Neuronal stem cell (in vitro differentiated cells): ENCODE results near the gene PHKG2.

Source experiments
- DNase-seq: peaks from one replicate; pipeline ENCODE4 v3.0.0-alpha.2; 2013; ENCODE audit warnings: low spot score
- H2AFZ ChIP-seq: one replicate; pipeline ENCODE4 v1.6.1; 2013; ENCODE audit warnings: mild to moderate bottlenecking, low read length, inconsistent platforms
- H2AK5ac ChIP-seq: 2 replicates; pipeline ENCODE4 v1.6.1; 2013; ENCODE audit warnings: low read depth, mild to moderate bottlenecking, inconsistent platforms, low read length, moderate library complexity, mixed read lengths
- H2BK120ac ChIP-seq: 2 replicates; pipeline ENCODE4 v1.6.1; 2013; ENCODE audit warnings: low read depth, mild to moderate bottlenecking, inconsistent platforms, low read length, moderate library complexity, mixed read lengths
- H2BK12ac ChIP-seq: one replicate; pipeline ENCODE4 v1.6.1; 2013; ENCODE audit warnings: low read length, inconsistent platforms
- H2BK15ac ChIP-seq: 2 replicates; pipeline ENCODE4 v1.6.1; 2013; ENCODE audit warnings: mild to moderate bottlenecking, low read length, inconsistent platforms, mixed read lengths
- H2BK5ac ChIP-seq: one replicate; pipeline ENCODE4 v1.6.1; 2013; ENCODE audit warnings: inconsistent platforms, mild to moderate bottlenecking, low read length, moderate library complexity
- H3K14ac ChIP-seq: one replicate; pipeline ENCODE4 v1.6.1; 2013; ENCODE audit warnings: low read length, inconsistent platforms
- H3K18ac ChIP-seq: 2 replicates; pipeline ENCODE4 v1.6.1; 2013; ENCODE audit warnings: low read length, inconsistent platforms
- H3K23ac ChIP-seq: 2 replicates; pipeline ENCODE4 v1.6.1; 2013; ENCODE audit warnings: low read depth, mild to moderate bottlenecking, mixed read lengths, low read length, inconsistent platforms; ENCODE audit not compliant: poor library complexity
- H3K27ac ChIP-seq: replicated peaks from 3 replicates; pipeline ENCODE4 v1.5.1; 2013; ENCODE audit warnings: low read length, inconsistent platforms
- H3K27me3 ChIP-seq, 3 experiments: 2 replicates each; pipeline ENCODE4 v1.6.1; 2013; ENCODE audit warnings: low read length in 3 of 3, mild to moderate bottlenecking in 2 of 3, inconsistent platforms in 1 of 3, low read depth in 1 of 3, mixed read lengths in 1 of 3, moderate library complexity in 1 of 3; ENCODE audit not compliant: control insufficient read depth in 3 of 3, insufficient read depth in 3 of 3
- H3K36me3 ChIP-seq, 2 donors: replicated peaks in 1 of 2; 2 replicates each; pipeline ENCODE4 v1.6.1; 2013; ENCODE audit warnings: low read length in 2 of 2; ENCODE audit not compliant: control insufficient read depth in 2 of 2, insufficient read depth in 2 of 2
- H3K4ac ChIP-seq: 2 replicates; pipeline ENCODE4 v1.6.1; 2013; ENCODE audit warnings: inconsistent platforms, mild to moderate bottlenecking, low read length, moderate library complexity
- H3K4me1 ChIP-seq, 2 donors: 1 replicate in 1 of 2; 2 replicates in 1 of 2; pipeline ENCODE4 v1.6.1; 2013; ENCODE audit warnings: low read length in 2 of 2, low read depth in 1 of 2; ENCODE audit not compliant: control insufficient read depth in 2 of 2, insufficient read depth in 1 of 2
- H3K4me2 ChIP-seq: one replicate; pipeline ENCODE4 v1.6.1; 2013; ENCODE audit warnings: mild to moderate bottlenecking, low read length, inconsistent platforms; ENCODE audit not compliant: insufficient read depth, poor library complexity, severe bottlenecking
- H3K4me3 ChIP-seq, 2 donors: 2 replicates each; pipeline ENCODE4 v1.5.1; 2013; ENCODE audit warnings: low read length in 2 of 2, mild to moderate bottlenecking in 2 of 2, inconsistent platforms in 1 of 2, moderate library complexity in 1 of 2
- H3K79me1 ChIP-seq: one replicate; pipeline ENCODE4 v1.6.1; 2013; ENCODE audit warnings: low read depth, mild to moderate bottlenecking, inconsistent platforms, low read length, moderate library complexity
- H3K9ac ChIP-seq: one replicate; pipeline ENCODE4 v1.6.1; 2013; ENCODE audit warnings: mild to moderate bottlenecking, low read depth, low read length, inconsistent platforms; ENCODE audit not compliant: poor library complexity
- H3K9me3 ChIP-seq, 2 donors: replicated peaks in 1 of 2; 2 replicates each; pipeline versions ENCODE3 to v1.6.1; 2013; ENCODE audit warnings: low read length in 2 of 2, mild to moderate bottlenecking in 2 of 2, inconsistent platforms in 1 of 2, low read depth in 1 of 2, mixed read lengths in 1 of 2, moderate library complexity in 1 of 2; ENCODE audit not compliant: control insufficient read depth in 2 of 2, insufficient read depth in 1 of 2
- H4K8ac ChIP-seq: one replicate; pipeline ENCODE4 v1.6.1; 2013; ENCODE audit warnings: low read depth, mild to moderate bottlenecking, inconsistent platforms, low read length, moderate library complexity
- H4K91ac ChIP-seq: one replicate; pipeline ENCODE4 v1.6.1; 2013; ENCODE audit warnings: low read length, low read depth, mild to moderate bottlenecking, inconsistent platforms; ENCODE audit not compliant: poor library complexity
- WGBS, 2 donors: extraction: QIAGEN DNeasy Blood & Tissue Kit; methylation state at CpG; one replicate each; pipeline ENCODE4 v1.1.7; 2013; ENCODE audit warnings: missing lambda C conversion rate in 2 of 2, mixed read lengths in 1 of 2; ENCODE audit not compliant: insufficient read length in 2 of 2, insufficient replicate concordance in 1 of 2; ENCODE audit errors: extremely low coverage in 2 of 2; 5-methylcytosine and 5-hydroxymethylcytosine counted together

Gene PHKG2

DNA sequence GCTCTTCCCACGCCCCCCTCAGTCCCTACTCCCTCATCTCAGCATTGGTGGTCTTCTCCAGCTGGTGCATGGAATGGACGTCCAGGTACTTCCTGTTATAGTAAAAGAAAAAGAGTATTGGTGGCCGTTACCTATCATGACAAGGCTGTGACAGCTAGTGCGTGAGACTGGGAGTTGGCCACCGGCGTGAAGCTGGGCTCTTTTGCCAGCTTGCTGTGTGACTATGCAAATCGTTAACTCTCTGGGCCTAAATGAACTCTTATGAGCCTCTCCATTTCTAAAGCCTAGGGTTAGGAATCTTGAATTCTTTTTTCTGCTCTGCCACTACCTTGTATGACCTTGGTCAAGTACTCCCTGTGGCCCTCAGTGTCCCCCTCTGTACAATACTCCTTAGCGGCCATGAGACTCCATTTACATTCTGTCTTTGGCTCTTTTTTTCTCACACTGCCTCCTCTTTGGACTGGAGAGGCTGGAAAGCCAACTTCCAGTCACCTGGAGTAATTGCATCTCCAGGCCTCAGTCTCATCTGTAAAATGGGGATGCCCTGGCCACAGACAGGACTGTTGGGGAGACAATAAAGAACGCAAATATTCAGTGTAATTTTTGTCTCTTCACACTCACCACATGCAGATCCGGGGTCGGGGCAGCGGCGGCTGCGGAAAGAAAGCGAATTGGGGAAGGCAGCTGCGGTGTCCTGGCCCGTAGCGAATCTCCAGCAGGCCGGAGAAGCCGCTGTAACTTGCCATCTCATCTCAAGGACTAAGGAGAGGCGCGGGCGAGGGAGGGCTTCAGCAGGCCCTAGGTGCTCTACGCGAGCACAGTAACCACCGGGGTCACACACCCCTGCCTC lies 12.6 kb downstream of the PHKG2 start:
- DNase-seq = no peak
- H3K27me3 ChIP-seq = no peaks in the 10 kb centered on the region
- no peak overlapping the region for H3K27ac ChIP-seq
- H3K4ac ChIP-seq = no peak overlapping the region
- no peak overlapping the region for H2AK5ac ChIP-seq
- peaks cover 39 to 74% of the 10 kb centered on the region in 2 donors for H3K36me3 ChIP-seq
- peak overlapping the region; percentile 65 for H3K9ac ChIP-seq
- H4K8ac ChIP-seq = no peak overlapping the region
- H2BK12ac ChIP-seq = peak overlapping the region; percentile 7
- peak overlapping the region; percentile 84 to 96 for H3K4me3 ChIP-seq
- no CpG with 5 or more reads among the region's 26 CpGs for WGBS, 2 donors
- H3K14ac ChIP-seq = no peak overlapping the region
- H3K4me1 ChIP-seq = peaks cover 10 to 11% of the 10 kb centered on the region in 2 donors
- H4K91ac ChIP-seq = no peak overlapping the region
- no peak overlapping the region for H2BK15ac ChIP-seq
- peak overlapping the region; percentile 93 for H2AFZ ChIP-seq
- no peaks in the 10 kb centered on the region for H3K9me3 ChIP-seq
- H2BK120ac ChIP-seq = no peak overlapping the region
- peak overlapping the region; percentile 25 for H2BK5ac ChIP-seq
- H3K23ac ChIP-seq = no peak overlapping the region
- H3K18ac ChIP-seq = no peak overlapping the region
- H3K79me1 ChIP-seq = peaks cover 22% of the 10 kb centered on the region
- H3K4me2 ChIP-seq = peak overlapping the region; percentile 99

DNA sequence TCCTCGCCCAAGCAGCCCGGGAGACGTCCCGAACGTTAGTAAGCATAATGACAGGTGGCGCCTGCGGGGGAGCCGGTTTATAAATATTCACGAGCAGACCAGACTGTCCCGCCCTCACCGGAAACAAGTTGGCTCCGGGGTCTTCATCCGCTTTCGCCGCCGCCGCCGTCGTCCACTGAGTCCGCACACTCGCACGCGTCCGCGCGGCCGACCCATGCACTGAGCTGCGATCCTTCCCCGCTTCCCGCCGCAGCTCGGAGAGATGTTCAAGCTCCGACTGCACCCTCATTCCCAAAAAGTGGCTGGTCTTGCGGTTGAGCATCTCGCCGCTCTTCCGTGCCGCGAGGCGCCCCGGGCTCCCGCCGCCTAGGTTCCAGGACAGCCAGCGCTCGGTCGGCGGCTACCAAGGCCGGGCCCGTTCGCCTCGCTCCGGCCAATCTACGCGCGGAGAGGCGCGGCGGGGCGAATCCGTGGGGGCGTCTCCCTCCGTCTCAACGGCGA lies 13.3 kb downstream of the PHKG2 start:
- no peak overlapping the region for H2BK120ac ChIP-seq
- H3K79me1 ChIP-seq = peaks cover 18% of the 10 kb centered on the region
- H3K18ac ChIP-seq = peak overlapping the region; percentile 88
- H3K9me3 ChIP-seq = peaks cover 0 to 1% of the 10 kb centered on the region in 2 donors
- H2BK5ac ChIP-seq = peak overlapping the region; percentile 25
- H4K8ac ChIP-seq = no peak overlapping the region
- H2AK5ac ChIP-seq = no peak overlapping the region
- no peak overlapping the region for H3K4ac ChIP-seq
- no peak overlapping the region for H2BK12ac ChIP-seq
- H3K23ac ChIP-seq = peak overlapping the region; percentile 61
- peak; percentile 36 for DNase-seq
- no peak overlapping the region for H4K91ac ChIP-seq
- H3K27ac ChIP-seq = peak overlapping the region; percentile 58
- peak overlapping the region; percentile 99 for H3K4me2 ChIP-seq
- H3K9ac ChIP-seq = peak overlapping the region; percentile 90
- H3K4me1 ChIP-seq = peaks cover 10 to 11% of the 10 kb centered on the region in 2 donors
- H3K27me3 ChIP-seq = no peaks in the 10 kb centered on the region
- peak overlapping the region; percentile 84 to 96 for H3K4me3 ChIP-seq
- no peak overlapping the region for H2BK15ac ChIP-seq
- peaks cover 39 to 74% of the 10 kb centered on the region in 2 donors for H3K36me3 ChIP-seq
- WGBS, 2 donors = no CpG with 5 or more reads among the region's 64 CpGs
- peak overlapping the region; percentile 93 for H2AFZ ChIP-seq
- peak overlapping the region; percentile 76 for H3K14ac ChIP-seq

DNA sequence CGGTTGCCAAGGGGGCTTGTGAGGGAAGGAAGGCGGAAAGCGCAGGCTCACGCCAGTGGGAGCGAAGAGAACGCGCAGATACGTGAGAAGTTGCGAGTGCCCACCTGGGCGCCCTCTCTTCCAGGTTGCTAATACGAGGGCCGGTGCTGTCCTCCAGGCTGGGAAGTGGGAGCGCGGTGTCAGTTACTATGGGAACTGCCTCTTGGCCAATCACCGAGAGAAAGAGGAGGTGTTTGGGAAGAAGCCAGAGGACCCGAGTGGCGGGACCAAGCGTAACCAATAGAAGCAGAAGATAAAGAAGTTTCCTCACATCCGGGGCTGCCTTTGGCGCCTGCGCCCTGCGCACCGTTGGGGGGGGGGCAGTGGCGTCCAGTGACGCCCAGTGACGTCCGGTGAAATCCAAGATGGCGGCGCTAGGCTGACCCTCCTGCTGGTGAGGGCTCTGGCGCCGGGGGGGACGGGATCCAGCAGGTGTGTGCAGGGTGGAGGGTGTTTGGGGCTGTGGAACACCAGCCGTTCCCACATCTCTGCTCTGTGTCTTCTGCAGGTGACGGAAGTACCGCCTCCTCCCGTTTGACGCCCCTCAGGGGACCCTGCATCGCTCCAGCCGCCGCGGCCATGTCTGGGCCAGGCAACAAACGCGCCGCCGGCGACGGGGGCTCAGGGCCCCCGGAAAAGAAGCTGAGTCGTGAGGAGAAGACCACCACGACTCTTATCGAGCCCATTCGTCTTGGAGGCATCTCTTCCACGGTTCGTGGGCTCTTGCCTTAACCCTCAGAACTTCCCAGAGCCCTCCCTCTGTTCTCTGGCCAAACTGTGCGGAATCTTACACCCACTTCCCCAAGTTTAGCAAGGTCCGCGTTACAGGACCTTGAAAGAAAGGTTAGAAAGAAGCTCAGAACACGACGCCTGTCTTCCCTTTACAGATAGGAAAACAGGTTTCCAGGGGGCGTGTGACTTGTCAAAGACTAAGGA lies 14.0 kb downstream of the PHKG2 start, which contains the start of the genes CFAP119 and RNF40:
TSS of gene CFAP119 (minus strand) at position 135 of the 975 bp plus-strand sequence. CDS start 314 bp downstream, outside the sequence.
TSS of gene RNF40 (plus strand) at position 395 of the 975 bp plus-strand sequence. CDS start at position 619, 224 bp downstream.
- peak within 1 kb of the TSS; percentile 61 for H3K23ac ChIP-seq
- peak within 1 kb of the TSS; percentile 88 for H3K18ac ChIP-seq
- no CpG with 5 or more reads among the region's 60 CpGs for WGBS, 2 donors
- H3K4me3 ChIP-seq = peak within 1 kb of the TSS; percentile 96 to 99
- H2BK5ac ChIP-seq = peak within 1 kb of the TSS; percentile 25
- peaks cover 43 to 74% of the 10 kb centered on the region in 2 donors for H3K36me3 ChIP-seq
- no peak within 1 kb of the TSS for H3K4ac ChIP-seq
- no peaks in the 10 kb centered on the region for H3K27me3 ChIP-seq
- peak within 1 kb of the TSS; percentile 58 for H3K27ac ChIP-seq
- peaks cover 0 to 1% of the 10 kb centered on the region in 2 donors for H3K9me3 ChIP-seq
- H4K8ac ChIP-seq = no peak within 1 kb of the TSS
- H2AFZ ChIP-seq = peak within 1 kb of the TSS; percentile 93
- H3K4me2 ChIP-seq = peak within 1 kb of the TSS; percentile 99
- DNase-seq = peak; percentile 96
- peaks cover 10 to 11% of the 10 kb centered on the region in 2 donors for H3K4me1 ChIP-seq
- H2AK5ac ChIP-seq = no peak within 1 kb of the TSS
- H3K79me1 ChIP-seq = peaks cover 18% of the 10 kb centered on the region
- no peak within 1 kb of the TSS for H2BK12ac ChIP-seq
- H2BK120ac ChIP-seq = no peak within 1 kb of the TSS
- no peak within 1 kb of the TSS for H4K91ac ChIP-seq
- H2BK15ac ChIP-seq = no peak within 1 kb of the TSS
- H3K9ac ChIP-seq = peak within 1 kb of the TSS; percentile 91
- H3K14ac ChIP-seq = peak within 1 kb of the TSS; percentile 76
